Ureter (tissue), 1 donor: ENCODE measurements around the gene CCND3. TPM values are rescaled to one million over a fixed set of nuclear protein-coding genes. Genes with fewer than 3 reads are reported as not detected.
"Not testable (repeated sequence)": the region's sequence is repeated elsewhere in the genome, so short reads cannot be mapped to it uniquely, and the experiment has no call there.

ENCODE experiments used
- DNase-seq: peaks from one replicate; pipeline ENCODE4 v3.0.0-alpha.2; 2020; ENCODE audit warnings: low spot score
- total RNA-seq: library from RNA; stranded (reverse); gene quantifications from one replicate; pipeline ENCODE4 v1.2.4, GENCODE V29; 2023
- donor health status: DM: yes; HTN: yes; CAD: no.

The CCND3 gene
- total RNA-seq, 1 donor from 2014 or later: 69.1 TPM

DNA sequence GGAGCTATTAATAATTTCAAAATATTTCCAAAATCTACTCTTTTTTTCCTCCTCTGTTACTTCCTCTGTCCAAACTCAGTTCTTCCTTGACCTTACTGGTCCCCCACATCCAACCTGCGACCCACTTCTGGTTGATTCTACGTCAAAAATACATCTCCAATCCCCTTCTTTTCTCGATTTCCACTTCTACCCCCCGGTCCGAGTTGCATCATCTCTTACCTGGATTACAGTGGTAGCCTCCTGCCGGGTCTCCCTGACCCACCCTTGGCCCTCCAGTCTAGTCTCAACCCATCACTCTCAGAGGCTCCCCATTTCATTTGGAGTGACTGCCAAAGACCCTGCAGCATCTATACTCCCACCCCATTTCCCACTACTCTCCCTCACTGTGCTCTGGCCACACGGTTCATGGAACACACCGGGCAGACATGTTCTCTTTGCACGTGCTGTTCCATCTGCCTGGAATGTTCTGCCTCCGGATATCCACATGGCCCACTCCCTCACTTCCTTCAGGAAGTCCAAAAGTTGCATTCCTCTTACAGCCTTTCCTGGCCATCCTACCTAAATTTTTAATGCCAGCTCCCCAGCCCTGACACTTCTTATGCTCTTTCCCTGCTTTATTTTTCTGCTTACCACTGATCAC lies 6.1 kb upstream of the CCND3 start:
- no peak for DNase-seq

DNA sequence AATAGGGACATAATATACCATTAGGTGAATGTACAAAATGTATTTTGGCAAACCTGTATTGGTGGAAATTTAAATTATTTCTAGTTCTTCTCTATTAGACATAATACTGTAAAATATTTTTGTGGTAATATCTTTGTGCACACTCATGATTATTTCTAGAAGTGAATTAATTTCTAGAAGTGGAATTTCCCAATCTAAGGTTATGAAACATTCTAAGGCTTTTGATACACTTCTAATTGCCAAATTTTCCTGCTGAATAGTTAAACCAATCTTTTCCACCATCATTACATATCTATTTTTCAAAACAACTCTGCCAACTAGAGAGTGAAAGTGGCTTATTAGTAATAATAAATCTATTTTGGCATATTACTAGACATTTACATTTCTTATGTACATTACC lies 1.8 kb upstream of the CCND3 start:
- no peak for DNase-seq

DNA sequence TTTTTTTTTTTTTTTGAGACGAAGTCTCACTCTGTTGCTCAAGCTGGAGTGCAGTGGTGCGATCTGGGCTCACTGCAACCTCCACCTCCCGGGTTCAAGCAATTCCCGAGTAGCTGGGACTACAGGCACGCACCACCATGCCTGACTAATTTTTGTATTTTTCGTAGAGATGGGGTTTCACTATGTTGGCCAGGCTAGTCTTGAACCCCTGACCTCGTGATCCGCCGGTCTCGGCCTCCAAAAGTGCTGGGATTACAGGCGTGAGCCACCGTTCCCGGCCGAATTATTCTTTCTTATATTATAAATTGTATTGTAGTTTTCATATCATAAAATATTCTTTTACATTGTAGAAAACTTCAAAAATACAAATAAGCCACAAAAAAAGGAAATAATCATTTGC lies 1.3 kb upstream of the CCND3 start:
- DNase-seq: not testable (repeated sequence)

DNA sequence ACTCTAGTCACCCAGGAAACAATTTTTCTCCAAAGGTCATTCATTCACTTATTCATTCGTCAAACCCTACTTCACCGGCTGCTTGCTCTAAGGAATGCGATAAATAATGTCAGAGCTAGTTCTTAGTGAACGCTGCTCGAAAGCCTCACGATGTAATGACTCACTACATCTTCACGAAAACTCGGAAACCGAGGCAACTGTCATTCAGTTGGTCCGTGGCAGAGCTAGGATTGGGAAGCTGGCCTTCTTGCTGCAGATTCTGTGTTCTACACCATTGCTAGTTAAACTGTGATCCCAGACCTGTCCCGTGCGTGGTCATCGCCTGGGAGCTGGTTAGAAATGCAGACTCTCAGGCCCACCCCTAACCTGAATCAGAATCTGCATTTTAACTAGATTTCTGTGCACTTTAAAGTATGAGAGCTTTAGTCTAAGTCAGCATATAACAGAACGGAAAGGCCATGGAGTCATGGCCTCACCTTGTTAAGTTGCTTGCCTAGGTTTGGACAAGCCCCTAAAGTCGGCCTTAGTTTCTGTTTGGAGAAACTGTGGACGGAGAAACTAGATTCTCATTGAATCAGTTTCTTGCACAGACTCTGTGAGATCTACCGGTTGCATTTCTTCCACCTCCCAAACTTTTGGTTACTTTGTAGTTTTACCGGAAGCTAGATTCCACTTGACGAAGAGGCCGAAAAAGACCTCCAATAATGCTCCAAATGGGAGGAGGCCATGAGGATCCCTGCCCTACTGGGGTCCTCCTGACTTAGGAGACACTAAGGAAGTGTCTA lies 651 bp upstream of the CCND3 start:
- no peak for DNase-seq

DNA sequence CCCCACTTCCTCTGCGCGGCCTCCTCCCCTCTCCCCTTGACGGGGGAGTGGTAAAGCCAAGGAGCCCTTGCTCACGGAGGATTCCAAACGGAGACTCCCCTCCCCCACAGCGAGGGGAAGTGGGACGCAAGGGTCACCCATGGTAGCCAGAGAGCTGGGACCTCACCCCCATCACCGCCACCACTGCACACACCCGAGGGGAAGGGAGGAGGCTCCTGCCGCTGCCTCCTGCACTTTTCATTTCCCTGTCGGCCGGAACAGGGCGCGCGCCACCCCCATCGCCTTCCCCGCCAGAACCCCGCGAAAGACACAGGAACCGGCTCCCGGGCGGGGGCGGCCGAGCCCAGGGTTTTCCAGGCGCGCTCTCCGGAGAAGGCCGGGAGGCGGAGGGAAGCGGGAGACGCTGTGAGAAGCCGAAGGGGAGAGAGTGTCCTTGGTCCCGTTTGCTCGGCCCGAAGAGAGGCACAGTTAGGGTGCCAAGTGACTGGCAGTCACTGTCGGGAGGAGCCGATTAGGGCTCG lies 789 bp downstream of the CCND3 start:
- DNase-seq: peak; percentile 61

DNA sequence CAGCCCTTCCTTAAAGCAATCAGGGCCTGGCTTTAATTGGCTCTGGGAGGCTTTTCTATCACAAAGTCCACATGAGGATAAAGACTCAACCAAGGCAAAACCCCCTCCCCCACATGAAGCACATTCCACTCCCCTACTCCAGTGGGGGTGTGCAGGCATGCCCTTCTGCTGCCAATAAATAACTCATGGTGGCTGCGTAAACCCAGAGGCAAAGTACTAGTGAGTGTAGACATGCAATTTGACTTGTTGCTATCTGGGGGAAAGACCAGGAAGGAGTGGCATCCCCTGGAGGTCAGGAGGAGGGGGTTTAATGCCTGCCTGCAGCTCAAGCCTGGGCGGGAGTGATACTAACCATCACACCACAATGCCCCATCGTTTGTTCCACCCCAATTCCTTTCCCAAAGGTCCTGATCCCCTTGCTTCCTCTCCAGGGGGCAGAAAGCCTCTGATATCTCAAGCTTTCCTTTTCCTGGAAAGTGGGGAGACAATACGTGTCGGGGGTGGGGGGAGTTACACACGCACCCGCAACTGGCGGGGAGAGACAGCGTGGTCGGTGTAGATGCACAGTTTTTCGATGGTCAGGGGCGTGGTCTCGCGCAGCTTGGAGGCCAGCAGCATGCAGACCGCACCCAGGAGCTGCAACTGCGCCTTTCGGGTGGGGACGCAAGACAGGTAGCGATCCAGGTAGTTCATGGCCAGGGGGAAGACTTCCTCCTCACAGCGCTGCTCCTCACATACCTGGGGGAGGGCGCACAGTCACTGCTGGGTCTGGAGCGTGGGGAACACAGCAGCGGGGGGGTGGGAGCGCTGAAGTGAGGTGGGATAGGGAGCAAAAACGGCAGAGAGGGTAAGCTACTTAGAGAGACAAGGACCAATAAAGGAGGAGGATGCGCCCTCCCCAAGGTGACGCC lies 1.5 kb downstream of the CCND3 start:
- no peak for DNase-seq

DNA sequence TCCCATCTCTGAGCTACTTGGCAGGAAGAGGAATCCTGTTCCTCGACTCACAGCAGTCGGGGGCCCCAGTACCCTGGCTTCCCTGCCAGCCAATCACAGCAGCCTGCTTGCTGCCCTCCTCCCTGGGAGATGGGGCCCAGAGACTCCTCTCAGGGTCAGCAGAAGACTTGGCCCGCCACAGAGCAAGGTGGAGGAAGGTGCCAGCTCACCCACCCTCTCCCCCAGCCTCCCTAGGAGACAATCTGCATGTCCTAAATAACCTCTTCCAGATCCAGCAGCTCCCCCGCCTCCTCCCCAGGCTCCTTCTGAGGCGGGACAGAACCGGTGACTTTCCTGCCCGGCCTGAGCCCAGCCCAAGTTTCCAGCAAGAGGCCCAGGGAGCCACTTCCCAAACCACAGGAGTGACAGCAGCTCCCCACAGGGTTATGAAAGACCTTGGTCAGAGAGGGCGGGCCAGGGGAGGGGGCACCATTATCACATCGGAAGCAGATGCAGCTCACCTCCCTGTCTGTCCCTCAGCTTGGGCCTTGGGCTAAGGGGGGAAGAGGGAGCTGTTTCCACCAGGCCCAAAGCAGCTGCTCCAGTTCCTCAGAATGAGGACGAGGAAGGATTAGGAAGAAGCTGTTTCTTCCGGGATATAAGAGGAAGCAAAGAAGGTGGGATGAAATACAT lies 2.3 kb downstream of the CCND3 start:
- no peak for DNase-seq

DNA sequence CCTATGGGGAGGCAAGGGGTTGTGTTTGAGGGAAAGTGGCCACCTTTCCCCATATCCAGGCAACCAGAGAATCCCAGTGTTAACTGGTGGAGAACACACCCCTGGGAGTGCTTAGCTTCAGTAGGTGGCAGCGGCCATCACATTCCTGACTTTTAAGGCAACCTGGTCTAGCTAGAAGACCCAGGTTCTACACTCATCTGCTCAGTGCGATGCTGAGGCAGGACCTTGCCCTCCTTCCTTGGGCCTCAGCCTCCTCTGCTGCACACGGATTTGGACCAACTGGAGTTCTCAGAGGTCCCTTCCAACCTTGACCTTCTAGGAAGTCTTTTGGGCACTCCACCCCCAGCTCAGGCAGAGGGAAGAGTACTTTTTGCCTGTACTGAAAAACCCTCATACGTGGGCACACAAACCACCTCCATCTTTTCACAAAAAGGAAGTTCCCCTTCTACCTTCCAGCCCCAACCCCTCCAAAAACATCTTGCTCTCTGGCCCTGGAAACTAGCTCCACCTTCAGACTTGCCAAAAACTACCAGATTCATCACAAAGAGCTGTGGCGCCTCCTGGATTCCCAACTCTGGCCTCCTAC lies 2.9 kb downstream of the CCND3 start:
- no peak for DNase-seq

DNA sequence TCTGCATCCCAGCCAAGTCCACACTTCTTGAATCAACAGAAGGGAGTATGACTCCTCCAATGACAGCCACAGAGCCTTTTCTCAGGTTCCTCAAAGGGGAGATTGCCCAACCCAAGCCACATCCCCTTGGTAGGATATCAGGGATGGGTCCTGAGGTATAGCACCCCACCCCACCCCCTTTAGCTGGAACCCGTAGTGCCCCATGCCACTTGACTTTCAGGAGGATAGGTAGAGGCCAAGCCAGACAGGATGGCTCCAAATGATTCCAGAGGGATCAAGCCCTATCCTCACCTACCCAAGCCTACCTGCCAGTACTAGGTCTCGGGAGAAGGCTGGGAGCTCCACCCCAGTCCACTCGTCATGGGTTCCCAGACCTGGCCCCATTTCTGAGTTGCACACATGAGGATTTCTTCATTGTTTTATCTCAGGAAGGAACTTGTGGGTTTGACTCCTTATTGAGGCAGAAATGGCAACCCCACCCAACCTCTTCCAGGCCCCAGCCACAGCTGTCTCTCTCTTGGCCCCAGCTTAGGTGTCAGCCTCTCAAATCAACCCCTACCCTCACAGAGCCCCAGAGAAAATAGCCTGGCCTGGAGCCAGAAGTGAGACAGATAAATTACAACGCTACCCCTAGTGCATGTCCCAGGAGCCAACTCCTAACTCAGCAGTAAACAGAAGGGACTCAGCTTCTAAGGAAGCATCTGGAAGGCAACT lies 3.6 kb downstream of the CCND3 start:
- no peak for DNase-seq

DNA sequence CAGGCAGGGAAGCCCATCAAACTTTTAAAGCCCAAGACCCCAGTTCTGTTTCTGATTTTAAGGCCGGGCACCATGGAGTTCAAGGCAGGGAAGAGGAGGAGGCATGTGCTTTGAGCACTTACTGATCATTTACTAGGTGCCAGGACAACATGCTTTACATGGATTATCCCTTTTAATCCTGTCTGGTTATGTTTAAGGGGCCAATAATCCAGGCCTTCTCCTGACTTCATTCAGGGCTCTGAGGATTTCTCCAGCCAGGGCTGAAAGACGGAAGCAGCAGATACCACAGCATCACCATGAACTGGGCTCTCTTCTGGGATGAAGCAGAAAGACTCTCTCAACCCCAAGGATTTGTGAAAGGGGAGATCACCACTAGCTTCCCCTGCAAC lies 4.1 kb downstream of the CCND3 start:
- no peak for DNase-seq

DNA sequence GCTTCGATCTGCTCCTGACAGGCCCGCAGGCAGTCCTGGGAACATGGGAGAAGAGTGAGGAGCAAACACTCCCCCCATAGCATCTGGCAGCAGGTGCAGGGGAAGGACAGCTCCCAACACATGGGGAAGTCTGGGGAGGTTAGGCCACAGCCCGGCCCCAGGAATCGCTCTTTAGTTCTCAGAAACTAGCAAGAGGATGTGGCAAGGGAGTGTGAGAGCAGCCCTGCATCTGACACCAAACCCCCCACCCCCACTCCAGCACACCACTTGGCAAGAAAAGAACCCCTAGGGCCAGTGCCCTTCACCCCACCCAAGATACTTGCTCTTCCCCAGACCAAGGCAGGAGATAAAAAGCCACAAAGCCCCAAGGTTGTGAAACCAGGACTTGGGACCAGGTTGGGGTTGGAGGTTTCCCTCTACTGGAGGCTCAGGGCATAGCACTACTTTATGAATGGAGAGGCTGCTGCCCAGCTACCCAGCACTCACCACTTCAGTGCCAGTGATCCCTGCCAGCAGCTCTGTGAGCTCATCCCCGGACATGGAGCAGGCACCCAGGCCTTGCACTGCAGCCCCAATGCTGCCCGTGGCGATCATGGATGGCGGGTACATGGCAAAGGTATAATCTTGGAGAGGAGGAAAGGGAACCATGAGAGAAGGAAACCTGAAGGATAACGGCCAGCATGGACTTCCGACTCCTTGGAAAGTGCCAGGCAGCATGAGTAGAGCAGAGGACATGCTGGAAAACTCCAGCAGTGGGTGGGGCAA lies 5.4 kb downstream of the CCND3 start:
- peak; percentile 72 for DNase-seq

DNA sequence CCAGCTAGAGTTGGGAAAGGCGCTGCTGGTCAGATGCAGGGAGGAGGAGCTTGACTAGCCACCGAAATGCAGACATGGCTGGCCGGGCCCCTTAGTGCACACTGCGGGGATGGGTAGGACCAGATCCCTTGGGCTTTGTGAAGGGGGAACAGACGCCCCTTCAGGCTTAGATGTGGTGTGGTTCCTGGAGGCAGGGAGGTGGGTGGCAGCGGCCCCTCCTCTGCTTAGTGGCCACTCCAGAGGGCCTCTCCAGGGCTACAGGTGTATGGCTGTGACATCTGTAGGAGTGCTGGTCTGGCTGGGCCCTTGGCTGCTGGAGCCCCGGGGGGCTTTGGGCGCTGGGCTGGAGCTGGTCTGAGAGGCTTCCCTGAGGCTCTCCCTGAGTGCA lies 5.9 kb downstream of the CCND3 start:
- no peak for DNase-seq

DNA sequence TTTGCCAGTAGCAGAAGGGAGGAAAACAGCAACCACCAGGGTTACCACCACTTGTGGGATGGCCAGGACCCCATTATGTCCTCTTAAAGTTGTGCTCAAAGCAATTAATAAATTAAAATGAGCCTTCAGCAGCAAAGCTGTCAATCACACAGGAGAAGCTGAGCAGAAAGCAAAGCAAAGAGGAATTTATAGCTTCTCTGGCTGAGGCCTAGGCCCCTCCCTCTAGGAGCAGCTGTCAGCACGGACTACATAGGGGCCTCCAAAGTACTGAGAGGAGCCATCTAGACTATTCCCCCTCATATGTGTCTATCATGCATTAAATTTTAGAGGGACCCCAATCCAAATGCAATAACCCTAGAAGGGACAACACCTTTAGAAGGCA lies 6.4 kb downstream of the CCND3 start:
- no peak for DNase-seq

DNA sequence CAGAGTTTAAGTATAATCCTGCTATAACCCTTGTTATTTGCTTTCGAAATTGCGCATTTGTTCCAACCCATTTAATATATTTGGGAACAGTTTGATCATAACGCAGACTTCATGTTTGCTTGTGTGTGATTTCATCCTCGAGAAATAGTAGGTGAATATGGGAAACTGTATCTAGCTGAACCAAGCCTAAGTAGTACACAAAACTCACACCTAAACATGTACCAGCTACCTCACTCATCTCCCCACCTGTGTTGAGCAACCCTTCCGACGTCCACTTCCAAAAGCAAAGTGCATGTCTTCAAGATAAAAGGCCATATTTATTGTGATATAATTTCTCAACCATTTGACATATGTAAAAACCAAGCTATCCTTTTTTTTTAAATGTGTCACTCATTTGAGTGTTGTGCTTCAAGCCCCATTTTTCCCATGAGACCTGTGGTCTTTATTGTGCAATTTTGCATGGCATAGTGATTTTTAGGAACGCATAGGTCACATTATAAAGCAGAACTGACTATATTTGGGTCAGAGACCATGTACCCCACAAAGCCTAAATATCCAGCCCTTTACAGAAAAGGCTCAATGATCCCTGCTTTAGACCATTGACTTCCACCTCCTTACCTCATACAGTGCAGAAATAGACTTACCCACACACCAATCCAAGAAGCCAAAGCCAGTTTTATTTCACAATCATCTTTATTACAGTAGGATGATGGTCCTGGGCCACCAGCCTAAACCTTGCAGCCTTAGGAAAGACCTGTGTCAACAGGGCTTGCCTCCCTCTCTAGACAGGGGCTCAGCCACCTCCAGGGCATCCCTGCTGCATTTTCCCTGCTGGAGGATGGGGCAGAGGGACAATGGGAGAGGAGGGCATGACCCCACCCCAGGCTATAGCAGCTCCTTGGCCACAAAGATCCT lies 7.1 kb downstream of the CCND3 start:
- DNase-seq: no peak

DNA sequence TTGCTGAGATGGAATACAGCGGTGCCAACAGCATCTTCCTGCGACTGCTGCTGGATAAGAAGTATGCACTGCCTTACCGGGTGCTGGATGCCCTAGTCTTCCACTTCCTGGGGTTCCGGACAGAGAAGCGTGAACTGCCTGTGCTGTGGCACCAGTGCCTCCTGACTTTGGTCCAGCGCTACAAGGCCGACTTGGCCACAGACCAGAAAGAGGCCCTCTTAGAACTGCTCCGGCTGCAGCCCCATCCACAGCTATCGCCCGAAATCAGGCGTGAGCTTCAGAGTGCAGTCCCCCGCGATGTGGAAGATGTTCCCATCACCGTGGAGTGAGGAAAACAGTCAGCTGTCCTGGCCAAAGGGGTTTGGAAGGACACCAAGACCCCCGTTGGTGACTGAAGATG lies 9.2 kb downstream of the CCND3 start:
- no peak for DNase-seq

DNA sequence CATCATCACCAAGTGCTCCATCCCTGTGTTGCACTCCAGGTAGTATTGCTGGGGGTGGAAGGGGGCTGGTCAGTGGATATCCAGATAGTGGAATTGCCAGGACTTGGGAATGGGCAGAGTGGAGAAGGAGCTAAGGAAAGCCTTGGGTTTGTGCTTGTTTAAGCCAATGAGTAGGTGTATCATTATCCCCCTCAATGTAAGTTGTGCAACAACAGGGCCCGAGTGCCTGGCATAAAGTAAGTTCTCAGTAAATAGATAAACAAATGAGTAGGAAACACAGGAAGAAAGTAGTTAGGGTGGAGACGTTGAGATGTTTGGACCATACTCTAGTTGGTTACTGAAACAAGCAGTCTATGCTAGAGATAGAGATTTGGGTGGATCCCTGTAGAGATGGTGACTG lies 9.8 kb downstream of the CCND3 start:
- DNase-seq: no peak

DNA sequence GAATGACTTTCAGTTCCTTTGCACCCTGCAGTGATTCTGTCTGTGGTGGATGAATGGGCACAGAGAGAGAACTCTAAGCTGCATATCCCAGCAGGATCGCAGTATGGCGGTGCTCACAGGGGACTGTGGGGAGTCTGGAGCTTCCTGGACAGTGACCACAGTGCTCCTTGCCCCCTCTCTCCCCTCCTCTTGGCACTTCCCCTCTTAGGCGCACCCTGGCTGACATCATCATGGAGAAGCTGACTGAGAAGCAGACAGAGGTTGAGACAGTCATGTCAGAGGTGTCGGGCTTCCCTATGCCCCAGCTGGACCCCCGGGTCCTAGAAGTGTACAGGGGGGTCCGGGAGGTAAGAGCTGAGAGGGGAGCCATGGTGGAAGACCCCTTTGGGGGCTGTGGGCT lies 11.7 kb downstream of the CCND3 start:
- no peak for DNase-seq

DNA sequence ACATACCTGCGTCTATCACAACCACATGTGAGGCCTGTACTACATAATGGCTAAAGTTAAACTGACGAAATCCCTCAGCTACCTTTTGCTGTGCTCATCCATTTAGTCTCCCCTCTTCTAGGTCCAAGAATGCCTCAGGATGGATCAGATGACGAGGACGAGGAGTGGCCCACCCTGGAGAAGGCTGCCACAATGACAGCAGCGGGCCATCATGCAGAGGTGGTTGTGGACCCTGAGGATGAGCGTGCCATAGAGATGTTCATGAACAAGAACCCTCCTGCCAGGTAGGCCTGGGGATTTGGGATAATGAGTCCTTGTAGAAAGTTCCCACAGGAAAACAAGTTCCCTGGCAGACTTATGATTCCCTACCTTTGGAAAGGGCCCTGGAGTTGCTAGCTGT lies 14.4 kb downstream of the CCND3 start:
- DNase-seq: no peak

DNA sequence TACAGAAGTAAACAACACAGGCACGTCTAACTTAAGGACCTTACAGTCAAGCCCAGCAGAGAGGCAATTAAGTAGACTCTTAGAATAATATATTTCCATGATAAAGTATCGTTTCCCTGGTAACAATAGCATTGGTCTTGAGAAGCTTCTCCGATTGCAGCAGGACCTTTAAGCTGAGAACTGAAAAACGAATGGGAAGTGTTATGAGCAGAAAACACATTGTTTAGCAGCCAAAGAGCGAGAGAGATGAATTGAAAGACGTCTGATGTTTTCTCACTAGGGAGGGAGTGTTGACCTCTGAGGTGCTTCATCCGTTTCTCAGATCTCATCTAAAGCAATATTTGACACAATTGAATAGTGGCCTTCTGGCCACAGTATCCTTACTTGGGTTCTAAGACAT lies 19.5 kb downstream of the CCND3 start:
- DNase-seq: no peak
